Neural cell (in vitro differentiated cells): ENCODE data around the gene WWC2.

Experiments
- EP300 ChIP-seq: fragments of 450-650 bp; conservative IDR thresholded peaks from 2 replicates; pipeline ENCODE4 v1.6.1; 2014; ENCODE audit warnings: antibody characterized with exemption, mild to moderate bottlenecking, moderate library complexity; ENCODE audit not compliant: poor library complexity, severe bottlenecking
- EZH2 ChIP-seq: fragments of 200-600, 300-800 bp; shearing (Covaris generic), sonication (generic); IDR thresholded peaks from 2 replicates; pipeline ENCODE4 v1.6.1; 2014; ENCODE audit warnings: antibody characterized with exemption, low read length, borderline replicate concordance, mild to moderate bottlenecking; ENCODE audit not compliant: insufficient read depth, poor library complexity, severe bottlenecking
- MXI1 ChIP-seq: fragments of 450-650 bp; conservative IDR thresholded peaks from 2 replicates; pipeline ENCODE4 v1.6.1; 2014; ENCODE audit warnings: antibody characterized with exemption, mild to moderate bottlenecking; ENCODE audit not compliant: poor library complexity, severe bottlenecking
- POLR2AphosphoS5 ChIP-seq: IDR thresholded peaks from 2 replicates; pipeline ENCODE4 v1.6.1; 2012
- SMC3 ChIP-seq: fragments of 450-650 bp; conservative IDR thresholded peaks from 2 replicates; pipeline ENCODE4 v1.6.1; 2014; ENCODE audit warnings: antibody characterized with exemption, mild to moderate bottlenecking, moderate library complexity; ENCODE audit not compliant: poor library complexity
- TAF1 ChIP-seq: IDR thresholded peaks from 2 replicates; pipeline ENCODE4 v1.6.1; 2012; ENCODE audit warnings: low read depth
- TF ChIP-seq, protein P1 (sequence below): fragments of 450-650 bp; IDR thresholded peaks from 2 replicates; pipeline ENCODE4 v1.5.1; 2014; ENCODE audit warnings: antibody characterized with exemption, mild to moderate bottlenecking, moderate library complexity; ENCODE audit not compliant: poor library complexity, severe bottlenecking

GRCh38 chr4:183068502-183068901, 30.6 kb upstream of the WWC2 start:
- no peak for TF ChIP-seq TAF1
- TF ChIP-seq EZH2 = no peak
- TF ChIP-seq, protein P1, sequence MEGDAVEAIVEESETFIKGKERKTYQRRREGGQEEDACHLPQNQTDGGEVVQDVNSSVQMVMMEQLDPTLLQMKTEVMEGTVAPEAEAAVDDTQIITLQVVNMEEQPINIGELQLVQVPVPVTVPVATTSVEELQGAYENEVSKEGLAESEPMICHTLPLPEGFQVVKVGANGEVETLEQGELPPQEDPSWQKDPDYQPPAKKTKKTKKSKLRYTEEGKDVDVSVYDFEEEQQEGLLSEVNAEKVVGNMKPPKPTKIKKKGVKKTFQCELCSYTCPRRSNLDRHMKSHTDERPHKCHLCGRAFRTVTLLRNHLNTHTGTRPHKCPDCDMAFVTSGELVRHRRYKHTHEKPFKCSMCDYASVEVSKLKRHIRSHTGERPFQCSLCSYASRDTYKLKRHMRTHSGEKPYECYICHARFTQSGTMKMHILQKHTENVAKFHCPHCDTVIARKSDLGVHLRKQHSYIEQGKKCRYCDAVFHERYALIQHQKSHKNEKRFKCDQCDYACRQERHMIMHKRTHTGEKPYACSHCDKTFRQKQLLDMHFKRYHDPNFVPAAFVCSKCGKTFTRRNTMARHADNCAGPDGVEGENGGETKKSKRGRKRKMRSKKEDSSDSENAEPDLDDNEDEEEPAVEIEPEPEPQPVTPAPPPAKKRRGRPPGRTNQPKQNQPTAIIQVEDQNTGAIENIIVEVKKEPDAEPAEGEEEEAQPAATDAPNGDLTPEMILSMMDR = no peak
- no peak for TF ChIP-seq POLR2AphosphoS5
- TF ChIP-seq EP300 = no peak
- no peak for TF ChIP-seq MXI1
- TF ChIP-seq SMC3 = no peak
